Measurements from ENCODE around the gene CCDC146.

The CCDC146 gene

GRCh38 chr7:77245015-77245755, 122.8 kb downstream of the CCDC146 start:
- no peak for TF ChIP-seq CTCF (IDR thresholded peaks at IDR 0.05; ENCODE audit: insufficient read depth, low read depth, low read length, missing control alignments)
- no peak for DNase-seq (ENCODE audit: low read depth)
- H3K4me3 ChIP-seq (ENCODE audit: low read length), result no peak overlapping the region

- no peak overlapping the region for H3K4me3 ChIP-seq (ENCODE audit: low read length)
- TF ChIP-seq CTCF (IDR thresholded peaks at IDR 0.05; ENCODE audit: insufficient read depth, low read depth, low read length, missing control alignments), result no peak
- DNase-seq (ENCODE audit: low read depth), result no peak
Measured at GRCh38 chr7:77246026-77246640, 123.7 kb downstream of the CCDC146 start.

DNA sequence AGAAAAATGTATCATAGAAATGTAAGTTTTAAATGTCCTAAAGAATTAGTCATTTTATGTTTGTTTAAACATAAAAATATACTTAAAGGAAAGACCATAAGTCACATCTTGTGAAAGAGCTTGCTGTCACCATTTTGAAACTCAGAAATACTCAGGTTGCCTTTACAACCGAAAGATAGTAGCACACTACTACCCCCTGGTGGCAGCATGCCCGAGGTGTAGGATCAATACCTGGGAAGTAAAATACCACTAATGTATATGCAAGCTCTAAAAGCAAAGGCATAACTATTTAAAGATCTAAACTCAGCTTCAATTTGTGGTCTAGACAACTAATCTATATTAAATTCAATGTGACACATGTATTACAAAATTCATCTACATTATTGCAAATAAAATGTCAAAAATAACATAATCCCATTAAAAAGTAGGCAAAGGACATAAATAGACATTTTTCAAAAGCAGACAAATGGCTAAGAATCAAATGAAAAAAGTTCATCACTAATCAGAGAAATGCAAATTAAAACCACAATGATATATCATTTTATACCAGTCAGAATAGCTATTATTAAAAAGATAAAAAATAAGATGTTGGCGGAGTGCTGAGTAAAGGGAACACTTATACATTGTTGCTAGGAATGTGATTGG, 124.9 kb downstream of the CCDC146 start:
- H3K4me3 ChIP-seq (ENCODE audit: low read length), result no peak overlapping the region
- peak; percentile 92 for TF ChIP-seq CTCF (IDR thresholded peaks at IDR 0.05; ENCODE audit: insufficient read depth, low read depth, low read length, missing control alignments)
- DNase-seq (ENCODE audit: low read depth), result peak; percentile 82

- no peak overlapping the region for H3K4me3 ChIP-seq (ENCODE audit: low read length)
- DNase-seq (ENCODE audit: low read depth), result no peak
- no peak for TF ChIP-seq CTCF (IDR thresholded peaks at IDR 0.05; ENCODE audit: insufficient read depth, low read depth, low read length, missing control alignments)
Measured at GRCh38 chr7:77248154-77248553, 125.7 kb downstream of the CCDC146 start.

DNA sequence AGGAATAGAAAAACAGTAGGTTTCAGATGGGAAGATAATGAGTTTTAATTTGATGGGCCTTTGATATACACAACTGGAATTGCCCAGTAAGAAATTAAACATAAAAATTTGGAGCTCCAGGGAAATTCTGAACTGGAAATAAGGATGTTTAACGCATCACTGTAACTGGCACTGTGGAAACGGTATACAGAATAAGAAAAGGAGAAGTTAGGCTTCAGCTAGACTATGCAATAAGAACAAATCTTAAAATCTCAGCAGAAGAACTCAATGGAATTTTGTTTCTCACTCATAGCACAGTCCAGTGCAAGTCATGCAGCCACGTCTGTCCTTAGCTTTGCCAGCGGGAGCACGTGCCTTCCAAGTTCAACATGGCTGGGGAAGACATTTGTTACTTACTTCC, 130.1 kb downstream of the CCDC146 start:
- no peak for DNase-seq (ENCODE audit: low read depth)
- H3K4me3 ChIP-seq (ENCODE audit: low read length), result no peak overlapping the region
- TF ChIP-seq CTCF (IDR thresholded peaks at IDR 0.05; ENCODE audit: insufficient read depth, low read depth, low read length, missing control alignments), result no peak

DNA sequence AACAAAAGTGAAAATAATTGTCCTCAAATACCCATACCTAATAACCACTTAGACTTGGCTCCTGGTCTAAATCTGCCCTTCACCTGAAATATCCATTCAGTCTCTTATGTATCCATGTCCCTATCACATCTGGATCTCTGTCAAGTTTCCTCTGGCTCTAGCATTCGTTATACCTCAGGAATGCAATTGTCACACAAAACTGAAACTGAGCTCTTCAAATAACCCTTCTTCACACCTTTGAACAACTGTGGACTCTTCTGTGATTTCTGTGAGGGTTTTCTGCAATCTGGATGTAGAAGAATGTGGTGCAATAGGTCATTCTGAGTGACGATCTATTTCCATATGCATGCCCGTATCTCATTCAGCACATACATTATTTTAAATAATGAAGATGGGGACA, 130.7 kb downstream of the CCDC146 start:
- no peak for TF ChIP-seq CTCF (IDR thresholded peaks at IDR 0.05; ENCODE audit: insufficient read depth, low read depth, low read length, missing control alignments)

More for the DNA sequence above, 130.7 kb downstream of the CCDC146 start:
- no peak for DNase-seq (ENCODE audit: low read depth)
- no peak overlapping the region for H3K4me3 ChIP-seq (ENCODE audit: low read length)

Measured in epithelial cell of esophagus (primary cell).